ENCODE measurements around the gene EFS. TPM values are rescaled to one million over a fixed set of nuclear protein-coding genes. Genes with fewer than 3 reads are reported as not detected.

EFS gene, protein sequence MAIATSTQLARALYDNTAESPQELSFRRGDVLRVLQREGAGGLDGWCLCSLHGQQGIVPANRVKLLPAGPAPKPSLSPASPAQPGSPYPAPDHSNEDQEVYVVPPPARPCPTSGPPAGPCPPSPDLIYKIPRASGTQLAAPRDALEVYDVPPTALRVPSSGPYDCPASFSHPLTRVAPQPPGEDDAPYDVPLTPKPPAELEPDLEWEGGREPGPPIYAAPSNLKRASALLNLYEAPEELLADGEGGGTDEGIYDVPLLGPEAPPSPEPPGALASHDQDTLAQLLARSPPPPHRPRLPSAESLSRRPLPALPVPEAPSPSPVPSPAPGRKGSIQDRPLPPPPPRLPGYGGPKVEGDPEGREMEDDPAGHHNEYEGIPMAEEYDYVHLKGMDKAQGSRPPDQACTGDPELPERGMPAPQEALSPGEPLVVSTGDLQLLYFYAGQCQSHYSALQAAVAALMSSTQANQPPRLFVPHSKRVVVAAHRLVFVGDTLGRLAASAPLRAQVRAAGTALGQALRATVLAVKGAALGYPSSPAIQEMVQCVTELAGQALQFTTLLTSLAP
- polyA plus RNA-seq (2013, experiment 1 of 2) = 11.1 TPM
- polyA plus RNA-seq (2013, experiment 2 of 2) = 10.3 TPM

DNA sequence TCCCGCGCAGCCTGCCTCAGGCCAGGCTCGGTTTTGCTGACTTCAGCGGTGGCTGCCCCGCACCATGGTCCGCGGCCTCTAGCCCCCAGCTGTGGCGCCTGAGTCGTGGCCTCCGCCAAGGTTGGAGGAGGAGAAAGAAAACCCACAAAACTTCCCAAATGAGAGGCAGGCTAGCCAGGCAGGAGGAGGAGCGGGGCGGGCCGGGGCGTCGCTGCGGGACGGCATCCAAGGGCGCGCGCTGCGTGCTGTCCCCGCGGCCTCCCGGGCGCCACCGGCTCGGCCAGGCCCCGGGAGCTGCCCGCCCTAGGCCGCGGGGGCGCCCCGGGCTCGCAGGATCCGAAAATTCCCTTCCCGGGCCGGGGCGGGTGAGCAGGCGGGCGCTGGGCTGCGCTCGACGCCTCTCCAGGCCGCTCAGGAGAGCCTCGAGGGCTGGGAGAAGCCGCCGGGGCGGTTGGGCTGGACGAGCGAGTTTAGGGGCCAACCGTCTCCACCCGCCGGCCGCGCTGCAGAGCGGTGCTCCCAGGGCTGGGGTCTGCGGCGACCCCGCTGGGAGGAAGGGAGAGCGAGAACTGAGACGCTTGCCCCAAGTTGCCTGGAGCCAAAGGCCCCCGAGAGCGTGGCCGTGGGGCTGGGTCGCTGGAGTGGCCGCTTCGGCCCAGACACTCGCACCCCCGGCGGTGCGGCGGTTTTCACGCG is at the start of gene EFS:
Gene EFS, minus strand, starts transcription at position 137 of the 696 bp plus-strand sequence. CDS start 147 bp downstream, outside the sequence.
- Histone ChIP-seq H4K8ac (ENCODE audit: low read depth, low read length) (peak within 1 kb of the TSS; percentile 91), H2AK5ac (ENCODE audit: low read length) (peak within 1 kb of the TSS; percentile 50), H4K5ac (ENCODE audit: low read length) (peak within 1 kb of the TSS; percentile 72), H3K9ac (ENCODE audit: low read length) (peak within 1 kb of the TSS; percentile 97), H3K4me1 (ENCODE audit: control insufficient read depth, low read depth, low read length) (peaks cover 5% of the 10 kb centered on the region), H3K4me2 (ENCODE audit: low read length) (peak within 1 kb of the TSS; percentile 92), H2BK5ac (ENCODE audit: low read length) (peak within 1 kb of the TSS; percentile 86), H3K79me1 (ENCODE audit: low read length) (peaks cover 11% of the 10 kb centered on the region), H3K18ac (ENCODE audit: low read length) (peak within 1 kb of the TSS; percentile 98), H2BK120ac (ENCODE audit: low read depth, low read length) (peak within 1 kb of the TSS; percentile 47), H3K4me3 (ENCODE audit: low read length) (peak within 1 kb of the TSS; percentile 80), H3K27ac (ENCODE audit: low read depth, low read length) (peak within 1 kb of the TSS; percentile 92), H2BK15ac (replicated peaks; ENCODE audit: low read depth) (no peak within 1 kb of the TSS), H3K56ac (ENCODE audit: low read length) (peak within 1 kb of the TSS; percentile 97), H3K36me3 (ENCODE audit: control insufficient read depth, insufficient read depth, low read length) (no peaks in the 10 kb centered on the region), H3K27me3 (ENCODE audit: insufficient read depth, low read length, poor library complexity) (no peaks in the 10 kb centered on the region), H3K23ac (ENCODE audit: low read length) (peak within 1 kb of the TSS; percentile 97), H3K4ac (ENCODE audit: low read depth, low read length) (peak within 1 kb of the TSS; percentile 98), H3K79me2 (ENCODE audit: control insufficient read depth, insufficient read depth, low read length) (peaks cover 2% of the 10 kb centered on the region)
- peak; percentile 61 for DNase-seq
- no CpG with 5 or more reads among the region's 74 CpGs for WGBS (ENCODE audit: extremely low coverage, insufficient coverage, low lambda C conversion rate)

GRCh38 chr14:23414254-23414653 is 49.3 kb upstream of the EFS start:
- Histone ChIP-seq H3K79me2 (ENCODE audit: control insufficient read depth, insufficient read depth, low read length) (no peaks in the 10 kb centered on the region), H2BK5ac (ENCODE audit: low read length) (no peak overlapping the region), H3K4ac (ENCODE audit: low read depth, low read length) (no peak overlapping the region), H3K4me2 (ENCODE audit: low read length) (no peak overlapping the region), H2BK120ac (ENCODE audit: low read depth, low read length) (no peak overlapping the region), H3K4me1 (ENCODE audit: control insufficient read depth, low read depth, low read length) (no peaks in the 10 kb centered on the region), H3K18ac (ENCODE audit: low read length) (no peak overlapping the region), H3K23ac (ENCODE audit: low read length) (no peak overlapping the region), H4K5ac (ENCODE audit: low read length) (no peak overlapping the region), H3K27ac (ENCODE audit: low read depth, low read length) (no peak overlapping the region), H3K36me3 (ENCODE audit: control insufficient read depth, insufficient read depth, low read length) (no peaks in the 10 kb centered on the region), H2AK5ac (ENCODE audit: low read length) (no peak overlapping the region), H3K56ac (ENCODE audit: low read length) (no peak overlapping the region), H4K8ac (ENCODE audit: low read depth, low read length) (no peak overlapping the region), H3K4me3 (ENCODE audit: low read length) (no peak overlapping the region), H3K9ac (ENCODE audit: low read length) (no peak overlapping the region), H2BK15ac (replicated peaks; ENCODE audit: low read depth) (no peak overlapping the region), H3K27me3 (ENCODE audit: insufficient read depth, low read length, poor library complexity) (no peaks in the 10 kb centered on the region), H3K79me1 (ENCODE audit: low read length) (no peaks in the 10 kb centered on the region)
- no CpG with 5 or more reads among the region's 3 CpGs for WGBS (ENCODE audit: extremely low coverage, insufficient coverage, low lambda C conversion rate)
- DNase-seq = no peak

- no CpG with 5 or more reads among the region's 16 CpGs for WGBS (ENCODE audit: extremely low coverage, insufficient coverage, low lambda C conversion rate)
- no peak overlapping the region for H2BK15ac ChIP-seq (replicated peaks; ENCODE audit: low read depth)
- no peak overlapping the region for H3K4me3 ChIP-seq (ENCODE audit: low read length)
- H3K27me3 ChIP-seq (ENCODE audit: insufficient read depth, low read length, poor library complexity) = no peaks in the 10 kb centered on the region
- H2BK120ac ChIP-seq (ENCODE audit: low read depth, low read length) = no peak overlapping the region
- H3K79me2 ChIP-seq (ENCODE audit: control insufficient read depth, insufficient read depth, low read length) = no peaks in the 10 kb centered on the region
- H3K4me1 ChIP-seq (ENCODE audit: control insufficient read depth, low read depth, low read length) = no peaks in the 10 kb centered on the region
- H3K36me3 ChIP-seq (ENCODE audit: control insufficient read depth, insufficient read depth, low read length) = no peaks in the 10 kb centered on the region
- H3K79me1 ChIP-seq (ENCODE audit: low read length) = no peaks in the 10 kb centered on the region
- DNase-seq = no peak
- H3K27ac ChIP-seq (ENCODE audit: low read depth, low read length) = no peak overlapping the region
- H3K4me2 ChIP-seq (ENCODE audit: low read length) = no peak overlapping the region
- no peak overlapping the region for H3K9ac ChIP-seq (ENCODE audit: low read length)
- H3K56ac ChIP-seq (ENCODE audit: low read length) = no peak overlapping the region
- H2BK5ac ChIP-seq (ENCODE audit: low read length) = no peak overlapping the region
- no peak overlapping the region for H2AK5ac ChIP-seq (ENCODE audit: low read length)
- H3K4ac ChIP-seq (ENCODE audit: low read depth, low read length) = no peak overlapping the region
- H4K5ac ChIP-seq (ENCODE audit: low read length) = no peak overlapping the region
- H3K18ac ChIP-seq (ENCODE audit: low read length) = no peak overlapping the region
- no peak overlapping the region for H3K23ac ChIP-seq (ENCODE audit: low read length)
- no peak overlapping the region for H4K8ac ChIP-seq (ENCODE audit: low read depth, low read length)
Measured at GRCh38 chr14:23413681-23414080, 48.7 kb upstream of the EFS start.

DNA sequence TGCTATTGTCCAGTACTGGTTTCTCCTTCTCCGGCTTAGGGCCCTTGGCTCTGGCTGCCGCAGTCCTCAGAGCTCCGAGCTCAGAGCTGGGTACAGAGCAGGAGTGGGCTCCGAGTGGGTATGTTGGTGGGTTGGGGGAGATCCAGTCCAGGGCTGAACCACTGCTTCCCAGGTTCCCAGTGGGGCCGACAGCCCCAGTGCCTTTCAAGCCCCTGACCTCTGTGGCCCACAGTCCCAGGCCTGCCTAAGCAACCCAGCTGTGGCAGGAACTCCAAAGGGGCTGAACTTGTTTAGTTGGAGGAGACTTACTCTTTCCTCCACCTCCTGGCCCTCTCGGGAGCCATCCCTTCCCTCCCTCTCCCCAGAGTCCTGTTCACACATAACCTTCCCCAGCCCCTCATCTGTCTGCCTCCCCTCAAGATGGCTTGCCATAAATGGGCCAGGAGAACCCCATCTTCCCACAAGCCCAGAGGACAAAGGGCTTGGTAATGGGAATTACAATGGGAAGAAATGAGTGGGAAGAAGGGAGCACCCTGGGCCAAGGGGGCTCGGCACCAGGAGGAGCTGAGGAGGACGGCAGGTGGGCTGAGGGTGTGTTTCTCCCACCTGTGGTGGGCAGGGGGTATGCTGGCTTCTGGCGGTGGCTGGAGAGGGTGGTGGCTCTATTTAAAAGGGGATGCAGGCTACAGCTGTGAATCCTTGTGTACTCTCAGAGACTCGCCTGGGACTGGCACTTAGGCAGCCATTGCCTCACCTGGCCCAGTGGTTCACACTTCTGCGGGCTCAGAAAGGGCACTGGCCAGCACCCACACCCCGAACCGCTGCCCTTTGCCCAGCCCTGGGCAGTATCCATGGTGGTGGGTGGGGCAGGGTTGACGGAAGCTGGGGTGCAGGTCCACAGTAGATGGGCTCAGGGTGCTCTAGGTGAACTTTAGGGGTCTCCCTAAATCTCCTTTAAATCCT is 46.9 kb upstream of the EFS start:
- no peak overlapping the region for H3K23ac ChIP-seq (ENCODE audit: low read length)
- H3K4ac ChIP-seq (ENCODE audit: low read depth, low read length) = no peak overlapping the region
- no peak overlapping the region for H2BK120ac ChIP-seq (ENCODE audit: low read depth, low read length)
- no peak overlapping the region for H3K27ac ChIP-seq (ENCODE audit: low read depth, low read length)
- H3K4me2 ChIP-seq (ENCODE audit: low read length) = no peak overlapping the region
- H3K79me1 ChIP-seq (ENCODE audit: low read length) = no peaks in the 10 kb centered on the region
- no peak overlapping the region for H4K5ac ChIP-seq (ENCODE audit: low read length)
- no peak overlapping the region for H2BK5ac ChIP-seq (ENCODE audit: low read length)
- H2BK15ac ChIP-seq (replicated peaks; ENCODE audit: low read depth) = no peak overlapping the region
- H3K9ac ChIP-seq (ENCODE audit: low read length) = no peak overlapping the region
- no peaks in the 10 kb centered on the region for H3K36me3 ChIP-seq (ENCODE audit: control insufficient read depth, insufficient read depth, low read length)
- no peak overlapping the region for H3K4me3 ChIP-seq (ENCODE audit: low read length)
- H4K8ac ChIP-seq (ENCODE audit: low read depth, low read length) = no peak overlapping the region
- no CpG with 5 or more reads among the region's 14 CpGs for WGBS (ENCODE audit: extremely low coverage, insufficient coverage, low lambda C conversion rate)
- H3K4me1 ChIP-seq (ENCODE audit: control insufficient read depth, low read depth, low read length) = no peaks in the 10 kb centered on the region
- no peaks in the 10 kb centered on the region for H3K27me3 ChIP-seq (ENCODE audit: insufficient read depth, low read length, poor library complexity)
- no peaks in the 10 kb centered on the region for H3K79me2 ChIP-seq (ENCODE audit: control insufficient read depth, insufficient read depth, low read length)
- H3K56ac ChIP-seq (ENCODE audit: low read length) = no peak overlapping the region
- DNase-seq = no peak
- H2AK5ac ChIP-seq (ENCODE audit: low read length) = no peak overlapping the region
- H3K18ac ChIP-seq (ENCODE audit: low read length) = no peak overlapping the region

- Histone ChIP-seq H3K27me3 (ENCODE audit: insufficient read depth, low read length, poor library complexity) (no peaks in the 10 kb centered on the region), H3K4ac (ENCODE audit: low read depth, low read length) (no peak overlapping the region), H3K79me2 (ENCODE audit: control insufficient read depth, insufficient read depth, low read length) (no peaks in the 10 kb centered on the region), H3K79me1 (ENCODE audit: low read length) (no peaks in the 10 kb centered on the region), H2AK5ac (ENCODE audit: low read length) (no peak overlapping the region), H3K27ac (ENCODE audit: low read depth, low read length) (no peak overlapping the region), H2BK15ac (replicated peaks; ENCODE audit: low read depth) (no peak overlapping the region), H3K18ac (ENCODE audit: low read length) (no peak overlapping the region), H3K4me2 (ENCODE audit: low read length) (no peak overlapping the region), H3K4me3 (ENCODE audit: low read length) (no peak overlapping the region), H3K23ac (ENCODE audit: low read length) (no peak overlapping the region), H2BK5ac (ENCODE audit: low read length) (no peak overlapping the region), H3K36me3 (ENCODE audit: control insufficient read depth, insufficient read depth, low read length) (no peaks in the 10 kb centered on the region), H4K8ac (ENCODE audit: low read depth, low read length) (no peak overlapping the region), H3K4me1 (ENCODE audit: control insufficient read depth, low read depth, low read length) (no peaks in the 10 kb centered on the region), H2BK120ac (ENCODE audit: low read depth, low read length) (no peak overlapping the region), H3K56ac (ENCODE audit: low read length) (no peak overlapping the region), H3K9ac (ENCODE audit: low read length) (no peak overlapping the region), H4K5ac (ENCODE audit: low read length) (no peak overlapping the region)
- no CpG with 5 or more reads among the region's 14 CpGs for WGBS (ENCODE audit: extremely low coverage, insufficient coverage, low lambda C conversion rate)
- no peak for DNase-seq
Measured at GRCh38 chr14:23409966-23410635, 45.1 kb upstream of the EFS start.
